GM23248 (cell line): ENCODE measurements around the gene DUOX2.

Experiments
- EZH2 ChIP-seq: fragments of 200-600 bp; sonication (generic); IDR thresholded peaks from 2 replicates; pipeline ENCODE4 v1.6.1; 2018; ENCODE audit warnings: antibody characterized with exemption, mild to moderate bottlenecking; ENCODE audit not compliant: insufficient read depth, poor library complexity, severe bottlenecking
- EZH2phosphoT487 ChIP-seq: fragments of 200-600 bp; sonication (generic); IDR thresholded peaks from 2 replicates; pipeline ENCODE4 v1.6.1; 2018; ENCODE audit warnings: antibody characterized with exemption, moderate library complexity, mild to moderate bottlenecking, low read depth; ENCODE audit not compliant: insufficient read depth

- TF ChIP-seq EZH2 (no peak), EZH2phosphoT487 (no peak)
Measured at GRCh38 chr15:45148076-45149059, 34.4 kb upstream of the DUOX2 start.
